ENCODE measurements around the gene NEK5.
"Not testable (repeated sequence)": the region's sequence is repeated elsewhere in the genome, so short reads cannot be mapped to it uniquely, and the experiment has no call there.

The NEK5 gene

DNA sequence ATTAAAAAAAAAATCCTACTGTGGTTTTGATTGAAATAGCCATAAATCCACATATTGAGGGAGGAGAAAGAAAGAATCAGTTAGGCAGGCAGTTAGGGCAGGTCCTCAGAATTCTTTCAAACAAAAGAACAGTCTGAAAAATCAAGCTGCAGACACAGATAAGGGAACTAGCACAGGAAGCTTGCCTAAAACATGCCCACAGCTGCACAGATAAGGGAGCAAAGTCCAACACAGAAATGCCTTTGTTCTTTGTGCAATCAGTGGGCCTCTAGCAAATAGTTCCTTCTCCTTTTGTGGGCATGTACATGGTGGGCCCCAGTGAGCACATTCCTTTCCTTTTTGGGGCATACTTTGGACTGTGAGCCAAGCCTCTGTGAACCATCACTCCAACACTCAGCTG lies 61.6 kb downstream of the NEK5 start:
- TF ChIP-seq, protein P1, sequence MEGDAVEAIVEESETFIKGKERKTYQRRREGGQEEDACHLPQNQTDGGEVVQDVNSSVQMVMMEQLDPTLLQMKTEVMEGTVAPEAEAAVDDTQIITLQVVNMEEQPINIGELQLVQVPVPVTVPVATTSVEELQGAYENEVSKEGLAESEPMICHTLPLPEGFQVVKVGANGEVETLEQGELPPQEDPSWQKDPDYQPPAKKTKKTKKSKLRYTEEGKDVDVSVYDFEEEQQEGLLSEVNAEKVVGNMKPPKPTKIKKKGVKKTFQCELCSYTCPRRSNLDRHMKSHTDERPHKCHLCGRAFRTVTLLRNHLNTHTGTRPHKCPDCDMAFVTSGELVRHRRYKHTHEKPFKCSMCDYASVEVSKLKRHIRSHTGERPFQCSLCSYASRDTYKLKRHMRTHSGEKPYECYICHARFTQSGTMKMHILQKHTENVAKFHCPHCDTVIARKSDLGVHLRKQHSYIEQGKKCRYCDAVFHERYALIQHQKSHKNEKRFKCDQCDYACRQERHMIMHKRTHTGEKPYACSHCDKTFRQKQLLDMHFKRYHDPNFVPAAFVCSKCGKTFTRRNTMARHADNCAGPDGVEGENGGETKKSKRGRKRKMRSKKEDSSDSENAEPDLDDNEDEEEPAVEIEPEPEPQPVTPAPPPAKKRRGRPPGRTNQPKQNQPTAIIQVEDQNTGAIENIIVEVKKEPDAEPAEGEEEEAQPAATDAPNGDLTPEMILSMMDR (conservative IDR thresholded peaks at IDR 0.05; ENCODE audit: low read depth, low read length), result no peak
- no peak overlapping the region for H3K4me3 ChIP-seq (ENCODE audit: low read depth, low read length)
- peak; percentile 28 for DNase-seq (ENCODE audit: low read depth)

DNA sequence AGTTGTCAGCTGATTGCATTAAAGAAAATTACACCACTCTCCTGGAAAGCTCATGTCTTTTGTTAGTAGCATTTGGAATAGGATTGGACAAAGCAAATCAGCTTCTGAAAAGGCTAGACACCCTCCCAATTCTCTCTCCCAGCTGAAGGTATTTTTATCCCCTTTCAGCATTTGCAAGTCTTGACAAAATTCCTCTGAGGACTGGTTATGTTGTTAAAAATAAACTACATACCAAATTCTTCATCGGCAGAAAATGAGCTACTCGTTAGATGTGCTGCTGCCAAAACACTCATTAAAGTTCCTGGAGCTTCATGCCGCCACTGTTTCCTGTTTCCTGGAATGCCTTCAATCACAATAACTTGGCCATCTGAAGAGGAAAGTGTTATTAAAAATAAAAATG lies 67.3 kb downstream of the NEK5 start:
- TF ChIP-seq, protein P1 (conservative IDR thresholded peaks at IDR 0.05; ENCODE audit: low read depth, low read length), result no peak
- no peak overlapping the region for H3K4me3 ChIP-seq (ENCODE audit: low read depth, low read length)
- no peak for DNase-seq (ENCODE audit: low read depth)

DNA sequence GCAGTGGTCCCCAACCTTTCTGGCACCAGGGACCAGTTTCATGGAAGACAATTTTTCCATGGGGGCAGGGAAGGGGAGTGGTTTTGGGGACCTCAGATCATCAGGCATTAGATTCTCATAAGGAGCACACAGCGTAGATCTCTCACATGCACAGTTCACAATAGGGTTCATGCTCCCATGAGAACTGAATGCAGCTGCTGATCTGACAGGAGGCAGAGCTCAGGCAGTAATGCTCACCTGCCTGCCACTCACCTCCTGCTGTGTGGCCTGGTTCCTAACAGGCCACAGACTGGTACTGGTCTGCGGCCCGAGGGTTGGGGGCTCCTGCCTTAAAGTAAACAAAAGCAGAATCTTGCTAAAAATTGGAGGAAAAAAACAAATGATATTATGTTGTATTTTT lies 67.8 kb downstream of the NEK5 start:
- not testable (repeated sequence) for H3K4me3 ChIP-seq (ENCODE audit: low read depth, low read length); DNase-seq (ENCODE audit: low read depth)

DNA sequence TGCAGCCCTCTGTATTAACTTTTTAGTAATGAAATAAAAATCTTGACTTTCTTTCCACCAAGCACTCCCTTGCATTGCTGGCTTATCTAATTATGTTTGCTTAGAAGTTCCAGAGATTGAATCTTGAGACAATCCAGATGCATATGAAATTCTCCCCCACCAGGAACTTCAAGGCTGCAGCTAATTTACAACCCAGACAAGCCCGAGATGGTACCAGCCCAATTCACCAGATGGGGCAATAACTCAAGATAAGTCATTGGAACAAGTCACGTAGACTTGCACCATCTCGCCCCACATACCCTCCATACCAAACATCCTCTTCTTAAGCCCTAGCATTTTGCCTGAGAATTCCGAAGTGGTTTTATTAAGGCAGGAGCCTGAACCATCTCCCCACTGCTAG lies 75.4 kb downstream of the NEK5 start:
- no peak overlapping the region for H3K4me3 ChIP-seq (ENCODE audit: low read depth, low read length)
- TF ChIP-seq, protein P1 (conservative IDR thresholded peaks at IDR 0.05; ENCODE audit: low read depth, low read length), result no peak
- DNase-seq (ENCODE audit: low read depth), result no peak

DNA sequence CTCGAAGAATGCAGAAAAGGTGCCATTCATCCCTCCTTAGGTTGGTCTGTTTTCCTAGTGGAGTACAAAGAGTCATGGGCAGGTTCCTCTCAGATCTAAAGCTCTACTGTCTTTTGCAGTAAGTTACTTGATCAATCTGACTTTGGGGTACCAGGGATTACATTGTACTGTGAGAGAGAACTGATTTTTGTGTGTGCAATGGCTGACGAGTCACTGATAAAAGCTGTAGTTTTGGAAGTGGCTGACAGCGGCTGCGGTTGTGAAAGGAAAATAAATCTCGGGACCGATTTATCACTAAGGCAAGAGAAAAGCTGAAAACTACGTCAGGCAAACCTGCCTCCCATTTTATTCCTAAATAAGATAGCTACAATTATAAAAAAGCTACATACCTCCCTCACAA lies 77.5 kb downstream of the NEK5 start:
- no peak overlapping the region for H3K4me3 ChIP-seq (ENCODE audit: low read depth, low read length)
- TF ChIP-seq, protein P1 (conservative IDR thresholded peaks at IDR 0.05; ENCODE audit: low read depth, low read length), result no peak
- no peak for DNase-seq (ENCODE audit: low read depth)

DNA sequence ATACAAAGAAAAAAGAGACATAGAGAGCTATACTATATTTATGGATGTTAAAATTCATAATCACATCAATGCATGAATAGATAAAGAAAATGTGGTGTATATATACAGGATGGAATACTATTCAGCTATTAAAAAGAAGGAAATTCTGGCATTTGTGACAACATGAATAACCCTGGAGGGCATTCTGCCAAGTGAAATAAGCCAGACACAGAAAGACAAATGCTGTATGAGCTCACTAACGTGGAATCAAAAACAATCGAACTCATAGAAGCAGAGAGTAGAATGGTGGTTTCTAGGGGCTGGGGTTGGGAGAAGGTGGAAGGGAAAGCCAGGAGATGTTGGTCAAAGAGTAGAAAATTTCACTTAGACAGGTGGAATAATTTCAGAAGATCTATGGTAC lies 80.4 kb downstream of the NEK5 start:
- TF ChIP-seq, protein P1 (conservative IDR thresholded peaks at IDR 0.05; ENCODE audit: low read depth, low read length), result no peak
- DNase-seq (ENCODE audit: low read depth), result peak; percentile 21
- H3K4me3 ChIP-seq (ENCODE audit: low read depth, low read length), result no peak overlapping the region

DNA sequence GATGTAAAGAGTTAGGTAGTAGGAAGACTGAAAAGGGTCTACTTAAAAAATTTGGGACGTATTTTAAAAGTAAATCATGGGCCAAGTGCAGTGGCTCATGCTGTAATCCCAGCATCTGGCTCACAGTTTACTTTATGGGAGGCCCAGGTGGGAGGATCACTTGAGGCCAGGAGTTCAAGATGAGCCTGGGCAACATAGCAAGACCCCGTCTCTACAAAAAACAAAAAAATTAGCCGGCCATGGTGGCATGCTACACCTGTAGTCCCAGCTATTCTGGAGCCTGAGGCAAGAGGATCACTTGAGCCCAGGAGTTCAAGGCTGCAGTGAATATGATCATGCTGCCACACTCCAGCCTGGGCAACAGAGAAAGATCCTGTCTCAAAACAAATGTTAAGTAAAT lies 81.4 kb downstream of the NEK5 start:
- TF ChIP-seq, protein P1 (conservative IDR thresholded peaks at IDR 0.05; ENCODE audit: low read depth, low read length), result no peak
- DNase-seq (ENCODE audit: low read depth), result no peak
- H3K4me3 ChIP-seq (ENCODE audit: low read depth, low read length), result no peak overlapping the region

DNA sequence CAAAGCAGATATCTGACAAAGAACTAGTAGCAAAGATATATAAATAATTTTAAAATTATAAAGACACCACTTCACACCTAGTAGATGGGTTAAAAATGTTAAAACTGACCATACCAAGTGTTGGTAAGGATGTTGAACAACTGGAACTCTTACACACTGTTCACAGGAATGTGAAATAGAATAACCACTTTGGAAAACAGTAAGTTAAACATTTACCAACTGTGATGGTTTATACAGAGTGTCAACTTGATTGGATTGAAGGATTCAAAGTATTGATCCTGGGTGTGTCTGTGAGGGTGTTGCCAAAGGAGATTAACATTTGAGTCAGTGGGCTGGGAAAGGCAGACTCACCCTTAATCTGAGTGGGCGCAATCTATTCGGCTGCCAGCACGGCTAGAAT lies 85.2 kb downstream of the NEK5 start:
- H3K4me3 ChIP-seq (ENCODE audit: low read depth, low read length), result no peak overlapping the region
- TF ChIP-seq, protein P1 (conservative IDR thresholded peaks at IDR 0.05; ENCODE audit: low read depth, low read length), result no peak
- DNase-seq (ENCODE audit: low read depth), result no peak

Data from choroid plexus epithelial cell (primary cell).